Right atrium auricular region (tissue), 2 donors: Measurements from ENCODE around the gene CASKIN1. TPM values are rescaled to one million over a fixed set of nuclear protein-coding genes. Genes with fewer than 3 reads are reported as not detected.

Experiments
- DNase-seq: peaks from one replicate; pipeline ENCODE4 v3.0.0-alpha.2; 2019; ENCODE audit warnings: low spot score
- H3K27ac ChIP-seq, 2 donors: fragments of 200-600 bp; sonication (generic); 1 replicate in 1 of 2; 2 replicates in 1 of 2; pipeline ENCODE4 v1.5.1; 2016 to 2019
- H3K27me3 ChIP-seq, 2 donors: fragments of 200-600 bp; sonication (generic); one replicate each; pipeline versions ENCODE4 v1.5.1 to v1.6.0; 2017 to 2019
- H3K36me3 ChIP-seq: fragments of 200-600 bp; sonication (generic); one replicate; pipeline ENCODE4 v1.5.1; 2016
- H3K4me1 ChIP-seq, 2 donors: fragments of 200-600 bp; sonication (generic); one replicate each; pipeline versions ENCODE4 v1.5.1 to v1.6.0; 2017 to 2019
- H3K4me3 ChIP-seq, 2 donors: fragments of 200-600 bp; sonication (generic); 1 replicate in 1 of 2; 2 replicates in 1 of 2; pipeline ENCODE4 v1.5.1; 2017 to 2019; ENCODE audit warnings: mild to moderate bottlenecking in 1 of 2, moderate library complexity in 1 of 2
- H3K9me3 ChIP-seq, 2 donors: fragments of 200-600 bp; sonication (generic); one replicate each; pipeline ENCODE4 v1.5.1; 2019
- CTCF ChIP-seq, 2 donors: fragments of 200-600 bp; sonication (generic); IDR thresholded peaks; one replicate each; pipeline ENCODE4 v1.5.1; 2019; ENCODE audit warnings: antibody characterized with exemption in 2 of 2
- total RNA-seq, 2 donors: library from RNA; depleted of rRNA; stranded (reverse); fragments of >200 nt; gene quantifications; one replicate each; pipeline ENCODE4 v1.1.0, GENCODE V29; 2016

The CASKIN1 gene
- total RNA-seq, 2 donors from 2014 or later: 3.5 to 4.3 TPM

GRCh38 chr16:2213817-2214718, 17.7 kb upstream of the CASKIN1 start:
- peak overlapping the region; percentile 85 for H3K27ac ChIP-seq
- no peaks in the 10 kb centered on the region for H3K9me3 ChIP-seq
- peak overlapping the region; percentile 60 to 89 for H3K4me3 ChIP-seq
- H3K27me3 ChIP-seq: no peaks in the 10 kb centered on the region
- DNase-seq: no peak
- TF ChIP-seq CTCF (IDR thresholded peaks at IDR 0.05): no peak
- H3K4me1 ChIP-seq: peaks cover 0 to 32% of the 10 kb centered on the region in 2 donors
- peaks cover 9% of the 10 kb centered on the region for H3K36me3 ChIP-seq

- no peak for TF ChIP-seq CTCF (IDR thresholded peaks at IDR 0.05)
- no peak for DNase-seq
- Histone ChIP-seq H3K36me3 (peaks cover 23% of the 10 kb centered on the region), H3K4me1 (peaks cover 0 to 32% of the 10 kb centered on the region in 2 donors), H3K9me3 (no peaks in the 10 kb centered on the region), H3K4me3 (peak overlapping the region; percentile 60 to 89), H3K27ac (peak overlapping the region; percentile 85), H3K27me3 (no peaks in the 10 kb centered on the region)
Measured at GRCh38 chr16:2212362-2213324, 16.2 kb upstream of the CASKIN1 start.

- Histone ChIP-seq H3K27me3 (no peaks in the 10 kb centered on the region), H3K4me3 (no peak overlapping the region), H3K9me3 (no peaks in the 10 kb centered on the region), H3K27ac (peak overlapping the region; percentile 85), H3K4me1 (peaks cover 0 to 32% of the 10 kb centered on the region in 2 donors), H3K36me3 (peaks cover 29% of the 10 kb centered on the region)
- no peak for DNase-seq
- TF ChIP-seq CTCF (IDR thresholded peaks at IDR 0.05): no peak
Measured at GRCh38 chr16:2211923-2212347, 15.5 kb upstream of the CASKIN1 start.

GRCh38 chr16:2210386-2211365, 14.3 kb upstream of the CASKIN1 start, which contains the start of gene BRICD5:
TSS of gene BRICD5 (minus strand) at chr16:2210863. CDS start at chr16:2210833, 30 bp downstream.
- no peaks in the 10 kb centered on the region for H3K9me3 ChIP-seq
- H3K27me3 ChIP-seq: no peaks in the 10 kb centered on the region
- H3K36me3 ChIP-seq: peaks cover 30% of the 10 kb centered on the region
- H3K4me3 ChIP-seq: no peak within 1 kb of the TSS
- H3K4me1 ChIP-seq: peaks cover 0 to 40% of the 10 kb centered on the region in 2 donors
- no peak for TF ChIP-seq CTCF (IDR thresholded peaks at IDR 0.05)
- DNase-seq: no peak
- H3K27ac ChIP-seq: peak within 1 kb of the TSS; percentile 85

GRCh38 chr16:2210009-2210332, 13.6 kb upstream of the CASKIN1 start:
- Histone ChIP-seq H3K4me3 (no peak overlapping the region), H3K9me3 (no peaks in the 10 kb centered on the region), H3K36me3 (peaks cover 30% of the 10 kb centered on the region), H3K27me3 (no peaks in the 10 kb centered on the region), H3K4me1 (peaks cover 0 to 37% of the 10 kb centered on the region in 2 donors), H3K27ac (no peak overlapping the region)
- DNase-seq: no peak
- no peak for TF ChIP-seq CTCF (IDR thresholded peaks at IDR 0.05)
